Left hindlimb (tissue), 1 donor: ENCODE data around the gene OPCML.

Experiments
- DNase-seq: peaks from one replicate; pipeline ENCODE4 v3.0.0-alpha.2; 2018

Gene OPCML

DNA sequence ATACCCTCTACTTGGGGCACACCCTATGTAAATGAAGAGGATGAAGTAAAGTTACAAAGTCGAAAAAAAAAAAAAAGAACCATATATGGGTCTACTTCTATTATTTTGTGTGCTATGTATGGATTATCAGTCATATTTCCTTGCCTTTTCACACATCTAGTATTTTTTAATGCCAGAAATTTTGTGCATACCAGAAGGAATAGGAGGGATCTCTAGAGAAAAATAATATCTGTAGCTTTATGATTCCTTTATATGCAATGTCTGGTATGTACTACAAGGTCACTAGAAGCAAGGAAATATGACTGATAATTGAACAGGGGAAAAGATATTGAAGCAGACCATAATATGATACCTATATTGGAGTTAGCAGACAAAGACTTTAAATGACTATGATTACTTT, 713.4 kb downstream of the OPCML start:
- DNase-seq: no peak

DNA sequence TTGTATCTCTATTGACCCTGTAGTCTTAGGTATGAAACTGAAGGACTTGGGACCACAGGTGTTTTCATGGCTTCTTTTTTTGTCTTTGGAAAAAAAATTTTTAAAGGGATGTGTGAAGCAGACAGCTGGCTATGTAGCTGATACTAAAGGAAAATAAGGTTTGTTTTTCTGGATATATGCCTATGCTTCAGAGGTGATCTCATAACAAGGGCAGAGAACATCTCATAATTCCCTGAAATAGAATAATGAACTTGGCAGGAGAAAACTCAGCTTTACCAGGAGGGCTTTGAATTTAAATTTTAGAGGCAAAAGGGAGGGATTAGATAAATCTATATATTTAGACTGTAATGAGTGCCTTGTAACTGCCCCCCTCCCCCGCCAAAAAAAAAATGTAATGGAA, 714.9 kb downstream of the OPCML start:
- no peak for DNase-seq

DNA sequence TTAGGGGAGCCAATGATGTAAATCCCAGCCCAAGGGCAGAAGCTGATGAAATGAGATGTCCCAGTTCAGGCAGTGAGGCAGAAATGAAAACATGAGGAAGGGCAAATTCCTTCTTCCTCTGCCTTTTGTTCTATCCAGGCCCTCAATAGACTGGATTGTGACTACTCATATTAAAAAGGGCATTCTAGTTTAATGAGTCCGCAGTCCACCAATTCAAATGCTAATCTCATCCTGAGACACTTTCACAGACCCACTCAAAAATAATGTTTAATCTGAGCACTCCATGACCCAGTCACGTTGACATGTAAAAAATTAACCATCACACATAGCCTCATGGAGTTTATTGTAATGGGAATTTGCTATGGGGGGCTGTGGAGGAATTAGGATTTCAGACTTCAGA, 717.9 kb downstream of the OPCML start:
- no peak for DNase-seq

DNA sequence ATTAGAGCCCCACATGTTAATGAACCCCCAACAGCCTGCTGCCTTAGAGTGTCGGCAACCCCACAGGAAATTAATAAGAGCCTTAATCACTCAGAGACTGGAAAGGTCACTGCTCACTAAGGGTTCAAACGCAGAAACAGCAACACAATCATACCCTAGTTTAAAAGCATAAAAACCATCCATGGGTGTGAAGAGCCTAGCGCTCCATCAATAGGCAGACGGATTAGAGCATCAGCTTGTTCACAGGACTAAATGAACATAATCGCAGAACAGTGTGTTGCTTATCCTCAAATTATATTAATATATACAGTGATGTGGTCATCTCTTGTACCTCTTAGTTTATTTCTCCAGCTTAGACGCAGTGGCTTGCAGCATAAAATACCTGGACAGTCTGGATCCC, 720.7 kb downstream of the OPCML start:
- DNase-seq: no peak

DNA sequence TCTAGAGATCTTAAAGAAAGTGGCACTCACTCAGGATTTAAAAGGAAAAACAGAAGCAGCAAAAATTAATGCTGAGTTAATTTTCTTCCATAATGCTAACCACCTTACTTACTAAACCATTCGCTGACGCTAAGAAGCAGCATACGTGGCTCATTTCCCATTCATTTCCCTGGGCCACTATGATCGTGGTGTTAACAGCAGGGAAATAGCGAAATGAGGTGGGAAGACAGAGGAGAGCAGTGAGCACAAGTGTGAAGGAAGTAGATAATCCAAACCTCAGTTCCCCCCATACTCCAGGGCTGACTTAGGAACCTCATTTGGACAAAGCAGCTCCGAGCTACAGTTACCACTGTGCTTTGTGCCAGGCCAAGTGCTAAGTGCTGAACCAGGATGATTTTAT, 723.2 kb downstream of the OPCML start:
- no peak for DNase-seq

DNA sequence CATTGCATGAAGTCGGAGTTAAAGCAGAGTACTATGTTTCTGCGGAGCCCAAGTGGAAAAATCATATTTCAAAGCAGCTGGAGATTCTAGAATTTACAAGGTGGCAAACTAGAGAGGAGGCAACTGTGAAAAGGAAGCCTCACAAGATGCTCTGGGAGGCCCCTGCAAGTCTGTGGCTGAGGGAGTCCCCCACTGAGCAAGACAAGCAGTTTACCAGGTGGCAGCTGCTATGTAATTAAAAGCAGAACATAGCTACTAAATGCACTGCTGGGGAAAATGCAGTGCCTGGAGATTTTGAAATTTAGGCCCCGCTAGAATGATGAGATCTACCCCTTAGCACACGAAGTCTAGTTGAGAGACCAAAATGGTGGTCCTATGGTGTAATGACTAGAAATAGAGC, 728.0 kb downstream of the OPCML start:
- DNase-seq: no peak

DNA sequence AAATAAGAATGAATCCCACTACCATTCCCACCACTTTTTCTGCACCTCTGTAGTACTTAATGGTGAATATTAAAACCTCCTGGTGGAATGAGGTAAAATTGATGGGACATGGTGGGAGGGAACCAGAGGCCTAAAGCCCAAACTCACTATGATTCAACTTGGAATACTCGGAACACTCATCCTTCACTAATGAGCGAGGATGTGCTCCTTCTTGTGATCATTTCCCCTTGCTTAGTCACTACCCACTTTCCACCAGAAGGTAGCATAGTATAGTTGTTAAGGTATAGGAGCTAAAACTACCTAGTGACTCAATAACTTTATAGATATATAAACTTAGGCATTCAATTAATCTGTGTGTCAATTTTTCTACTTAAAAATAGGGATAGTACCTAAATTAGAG, 728.9 kb downstream of the OPCML start:
- no peak for DNase-seq

DNA sequence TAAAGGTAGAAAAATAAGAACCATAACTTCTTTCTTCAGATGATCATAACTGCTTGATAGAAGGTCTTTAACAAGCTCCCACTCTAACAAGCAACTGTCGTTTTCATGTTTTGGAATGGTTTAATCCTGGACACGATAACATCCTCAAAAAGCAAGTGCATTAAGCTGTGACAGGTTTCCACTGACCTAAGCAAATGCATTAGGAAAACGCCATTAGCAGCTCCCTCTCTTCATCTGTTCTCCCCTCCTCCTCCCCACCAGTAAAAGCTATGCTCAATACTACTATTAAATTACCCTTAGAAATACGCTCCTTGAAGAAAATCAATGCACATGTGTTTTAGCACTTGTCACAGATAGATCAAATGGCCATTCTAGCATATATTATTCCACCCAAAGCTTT, 729.4 kb downstream of the OPCML start:
- no peak for DNase-seq

DNA sequence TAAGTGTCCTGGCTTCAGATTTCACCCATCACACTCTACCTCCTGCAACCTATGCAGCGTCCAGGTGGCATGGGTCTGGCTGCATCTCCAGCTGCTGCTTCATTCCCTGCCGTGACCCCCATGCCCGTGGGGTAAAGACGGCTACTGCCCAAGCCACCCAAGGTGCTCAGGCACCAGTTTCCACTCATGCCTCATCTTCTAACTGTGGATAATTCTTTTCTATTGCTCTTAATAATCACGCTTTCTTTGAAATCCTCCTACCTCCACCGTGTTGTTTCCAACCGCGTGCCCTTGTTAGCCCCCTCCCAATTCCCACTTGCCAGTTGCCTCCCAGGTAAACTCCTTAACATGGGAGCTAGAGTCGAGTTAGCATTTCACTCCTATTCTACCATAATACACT, 738.5 kb downstream of the OPCML start:
- no peak for DNase-seq

DNA sequence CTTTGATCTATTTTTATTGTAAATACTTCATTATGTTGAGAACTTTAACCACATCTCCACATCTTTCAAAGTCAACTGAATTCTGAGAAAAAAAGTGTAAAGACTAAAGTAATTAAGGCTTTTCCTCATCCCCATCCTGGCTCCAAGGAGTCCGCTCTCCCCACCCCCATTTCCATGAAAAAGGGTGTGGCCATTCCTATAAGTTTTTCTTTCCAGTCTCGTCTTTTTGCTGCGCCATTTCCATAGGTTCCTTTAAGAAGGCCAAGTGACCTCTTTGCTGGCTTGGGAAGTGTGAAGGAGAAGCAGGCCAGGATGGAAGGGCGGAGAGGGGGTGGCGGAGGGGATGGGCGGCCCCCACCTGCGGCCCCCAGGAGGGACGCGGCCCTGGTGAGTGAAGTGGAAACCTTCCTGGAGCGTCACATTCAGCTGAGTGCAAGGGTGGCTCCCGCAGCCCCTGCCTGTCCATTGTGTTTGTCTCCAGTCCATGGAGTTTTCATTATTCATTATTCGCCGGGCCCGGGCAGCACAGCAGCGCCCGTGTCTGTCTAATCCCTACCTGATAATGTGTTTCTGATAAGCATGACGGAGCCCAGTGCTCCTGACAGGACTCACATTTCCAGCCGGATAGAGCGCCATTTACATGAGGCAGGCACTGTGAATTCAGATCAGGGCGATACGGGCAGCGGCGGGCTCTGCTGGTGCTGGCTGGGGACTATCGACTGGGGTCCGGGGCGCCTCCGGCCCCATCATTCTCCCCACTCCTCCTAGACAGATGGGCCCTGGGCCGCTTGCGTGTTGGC, 739.8 kb downstream of the OPCML start:
- no peak for DNase-seq

DNA sequence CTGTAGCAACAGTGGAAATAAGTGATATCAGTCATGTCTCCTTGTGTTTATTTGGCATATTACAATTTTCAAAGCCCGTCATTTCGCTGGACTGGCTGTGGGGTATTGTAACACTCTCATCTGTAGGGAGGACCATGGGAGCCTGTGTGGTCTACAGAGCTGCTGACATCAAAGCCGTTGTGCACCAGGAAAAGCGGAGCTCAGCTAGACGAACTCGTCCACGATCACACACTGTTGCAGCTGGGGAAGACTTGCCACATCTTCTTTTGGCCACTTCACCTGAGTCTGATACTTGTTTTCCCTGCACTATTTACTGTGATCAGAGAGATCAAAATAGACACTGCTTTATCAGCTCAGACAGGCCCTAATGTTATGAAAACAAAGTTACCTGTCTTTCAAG, 741.3 kb downstream of the OPCML start:
- DNase-seq: no peak

DNA sequence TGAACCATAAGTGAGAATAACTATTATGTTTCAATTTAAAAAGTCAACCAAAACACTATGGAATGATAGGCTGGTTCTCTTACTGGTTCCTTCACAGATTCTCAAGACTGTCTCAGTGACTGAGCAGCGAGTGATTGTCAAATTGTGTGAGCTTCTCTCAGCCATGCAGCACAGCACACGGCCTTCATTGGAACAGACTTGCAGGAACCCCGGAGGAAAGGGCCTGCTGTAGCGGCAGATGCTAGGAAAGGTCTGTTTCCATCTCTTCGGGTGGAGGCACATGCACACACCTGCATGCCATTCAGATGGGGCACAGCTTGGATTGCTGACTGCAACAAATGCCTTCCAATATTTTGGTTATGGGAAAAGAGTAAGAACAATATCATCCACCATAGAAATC, 741.8 kb downstream of the OPCML start:
- DNase-seq: no peak

DNA sequence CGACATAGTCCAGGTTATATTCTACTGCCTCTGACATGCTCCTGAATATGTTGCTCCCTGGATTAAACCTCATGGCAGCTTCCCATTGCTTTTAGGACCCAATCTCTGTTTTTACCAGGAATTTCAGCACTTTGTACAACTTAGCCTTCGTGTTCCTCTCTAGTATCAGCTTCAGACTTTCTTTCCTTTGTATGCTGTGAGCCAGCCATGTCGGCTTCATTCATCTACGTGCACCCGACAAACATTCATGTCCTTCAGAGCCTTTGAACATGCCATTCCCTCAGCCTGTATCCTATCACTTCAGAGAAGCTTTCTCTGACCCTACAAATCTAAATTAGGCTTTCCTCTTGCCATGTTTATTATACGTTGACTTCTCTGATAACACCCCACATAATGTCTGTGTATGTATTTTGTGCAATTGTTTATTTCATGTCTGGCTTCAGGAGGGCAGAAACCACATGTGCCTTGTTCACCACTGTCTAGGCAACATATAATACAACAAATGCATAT, 743.4 kb downstream of the OPCML start:
- no peak for DNase-seq

DNA sequence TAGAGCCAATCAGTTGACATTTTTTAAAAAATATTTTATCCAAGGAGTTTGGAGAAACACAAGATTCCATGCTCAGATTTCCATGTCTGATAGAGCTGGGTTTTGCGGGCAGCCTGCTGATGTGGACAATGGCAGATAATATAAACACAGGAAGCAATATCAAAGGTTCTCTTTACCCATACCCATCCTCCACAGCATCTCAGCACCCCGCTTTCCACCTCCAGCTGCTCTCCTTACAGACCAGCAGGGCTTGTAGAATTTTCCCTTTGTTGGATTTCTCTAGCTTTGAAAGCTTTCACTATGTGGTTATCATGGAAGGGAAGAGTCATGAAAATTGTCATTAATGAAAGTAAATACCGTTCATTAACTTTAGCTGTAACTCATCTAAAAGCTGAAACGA, 746.4 kb downstream of the OPCML start:
- no peak for DNase-seq

DNA sequence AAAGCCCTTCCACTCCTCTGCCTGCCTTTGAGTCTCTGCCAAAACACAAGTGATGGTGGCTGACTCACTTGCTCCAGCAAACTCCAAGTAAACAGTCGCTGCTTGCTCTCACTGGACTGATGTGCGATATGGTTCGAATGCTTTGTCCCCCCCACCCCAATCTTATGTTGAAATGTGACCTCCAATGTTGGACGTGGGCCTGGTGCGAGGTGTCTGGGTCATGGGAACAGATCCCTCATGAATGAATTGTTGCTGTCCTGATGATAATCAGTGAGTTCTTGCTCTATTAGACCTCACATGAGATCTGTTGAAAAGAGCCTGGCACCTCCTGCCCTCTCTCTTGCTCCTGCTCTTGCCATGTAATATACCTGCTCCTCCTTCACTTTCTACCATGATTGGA, 747.9 kb downstream of the OPCML start:
- no peak for DNase-seq

DNA sequence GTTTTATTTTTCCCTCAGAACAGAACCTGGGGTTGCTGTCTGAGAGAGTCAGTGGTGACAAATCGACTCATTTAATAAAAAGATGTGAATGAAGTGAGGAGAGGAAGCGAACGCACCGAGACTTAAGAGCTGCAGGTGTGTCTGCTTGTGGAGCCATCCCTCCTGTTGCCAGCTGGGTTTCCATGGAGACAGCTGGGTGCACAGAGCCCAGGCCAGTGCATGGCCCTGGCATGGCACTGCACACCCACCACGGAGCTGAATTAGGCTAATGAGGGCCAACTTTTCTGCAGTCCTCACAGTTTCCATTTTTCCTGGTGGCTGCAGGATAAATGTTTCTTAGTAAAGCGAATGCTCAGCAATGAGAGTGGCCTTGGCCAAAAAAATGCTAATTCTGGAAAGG, 750.2 kb downstream of the OPCML start:
- DNase-seq: no peak

DNA sequence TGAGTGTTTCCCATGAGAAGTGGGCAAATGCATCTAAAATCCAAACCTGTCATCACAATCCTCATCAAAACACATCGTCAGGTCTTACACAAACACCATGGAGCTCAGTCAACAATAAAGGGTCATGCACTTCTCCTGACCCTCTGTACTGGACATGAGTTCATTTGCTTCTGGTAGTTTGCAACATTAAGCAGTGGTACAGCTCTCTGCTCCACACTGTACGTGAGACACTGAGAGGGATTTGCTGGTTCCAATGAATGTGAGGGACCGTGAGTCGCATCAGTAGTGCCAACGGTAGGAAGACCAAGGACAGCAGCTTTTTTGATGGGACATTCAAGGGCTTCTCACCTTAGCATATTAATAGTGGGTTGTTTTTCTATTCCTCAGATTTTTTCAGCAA, 752.3 kb downstream of the OPCML start:
- no peak for DNase-seq

DNA sequence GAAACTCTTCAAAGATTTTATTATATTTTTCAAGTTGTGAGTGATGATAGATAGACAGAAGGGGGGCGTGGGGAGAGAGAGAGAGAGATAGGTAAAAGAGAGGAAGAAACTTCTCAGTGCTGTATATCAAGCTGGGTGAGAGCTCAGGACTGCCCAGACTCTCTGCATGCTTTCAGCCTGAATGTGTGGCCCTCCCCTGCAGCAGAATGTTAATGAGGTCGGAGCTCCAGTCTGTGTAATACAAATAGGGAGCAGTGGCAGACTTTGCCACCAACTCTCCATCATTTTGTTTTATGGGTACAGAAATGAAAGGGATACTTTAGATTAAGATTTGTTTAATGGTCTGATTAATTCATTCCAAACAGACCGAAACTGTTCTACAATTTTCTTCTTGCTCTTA, 752.8 kb downstream of the OPCML start:
- DNase-seq: no peak

DNA sequence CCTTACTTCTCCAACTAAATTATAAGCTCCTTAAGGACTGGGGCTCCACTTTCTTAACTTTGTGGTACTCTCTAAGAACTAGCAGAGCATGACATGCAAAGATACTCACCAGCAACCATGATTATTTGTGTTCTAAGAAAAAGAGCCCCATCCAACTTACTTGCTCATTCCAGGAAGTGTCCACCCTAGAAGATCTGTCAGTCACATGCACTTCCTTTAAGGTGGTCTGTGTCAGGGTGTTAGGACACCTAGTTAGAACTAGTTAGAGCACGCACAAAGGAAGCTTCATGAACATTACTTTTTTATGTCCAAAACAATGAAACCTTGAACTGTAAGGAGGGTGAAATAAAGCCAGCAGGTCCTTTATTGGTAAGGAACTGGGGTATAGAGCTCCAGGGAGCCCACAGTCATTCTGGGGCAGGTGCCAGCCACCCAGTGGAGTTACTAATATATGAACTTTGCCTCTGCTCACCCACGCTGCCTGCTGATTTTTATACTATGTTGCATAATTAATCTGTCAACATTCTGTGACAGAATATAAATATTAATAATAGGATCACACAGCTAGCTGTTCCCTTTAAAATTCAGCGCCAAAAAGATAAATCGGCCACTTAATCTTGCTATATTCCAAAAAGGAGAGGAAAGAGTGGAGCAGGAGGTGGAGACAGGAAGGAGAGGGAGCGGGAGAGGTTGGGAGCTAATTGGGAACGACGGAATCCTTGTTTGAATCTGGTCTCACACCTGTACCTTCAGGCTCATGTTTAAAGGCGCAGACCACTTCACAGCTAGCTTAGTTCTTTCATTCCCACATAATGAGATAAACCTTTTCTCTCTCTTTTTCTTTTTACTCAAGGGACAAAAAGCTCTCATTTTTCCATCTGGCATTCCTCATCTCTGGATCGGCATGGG, 755.0 kb downstream of the OPCML start:
- DNase-seq: no peak

DNA sequence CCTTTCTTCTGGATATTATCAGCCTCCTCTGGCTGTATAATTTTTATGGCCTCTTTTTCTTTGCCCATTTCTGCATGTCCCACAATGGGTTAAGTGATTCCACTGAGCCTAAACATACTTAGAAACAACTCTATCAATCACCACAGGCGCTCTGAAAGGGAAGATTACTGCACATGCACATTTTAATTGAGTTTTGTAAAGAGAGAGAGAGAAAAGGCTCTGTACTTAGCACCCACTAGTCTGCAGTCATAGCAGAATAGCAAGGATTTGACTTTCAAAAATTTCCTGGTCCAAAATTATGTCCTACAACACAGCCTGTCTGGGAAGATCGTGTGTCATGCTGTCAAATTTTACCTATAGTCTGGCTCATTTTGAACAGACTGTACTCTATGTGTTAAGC, 758.5 kb downstream of the OPCML start:
- no peak for DNase-seq

DNA sequence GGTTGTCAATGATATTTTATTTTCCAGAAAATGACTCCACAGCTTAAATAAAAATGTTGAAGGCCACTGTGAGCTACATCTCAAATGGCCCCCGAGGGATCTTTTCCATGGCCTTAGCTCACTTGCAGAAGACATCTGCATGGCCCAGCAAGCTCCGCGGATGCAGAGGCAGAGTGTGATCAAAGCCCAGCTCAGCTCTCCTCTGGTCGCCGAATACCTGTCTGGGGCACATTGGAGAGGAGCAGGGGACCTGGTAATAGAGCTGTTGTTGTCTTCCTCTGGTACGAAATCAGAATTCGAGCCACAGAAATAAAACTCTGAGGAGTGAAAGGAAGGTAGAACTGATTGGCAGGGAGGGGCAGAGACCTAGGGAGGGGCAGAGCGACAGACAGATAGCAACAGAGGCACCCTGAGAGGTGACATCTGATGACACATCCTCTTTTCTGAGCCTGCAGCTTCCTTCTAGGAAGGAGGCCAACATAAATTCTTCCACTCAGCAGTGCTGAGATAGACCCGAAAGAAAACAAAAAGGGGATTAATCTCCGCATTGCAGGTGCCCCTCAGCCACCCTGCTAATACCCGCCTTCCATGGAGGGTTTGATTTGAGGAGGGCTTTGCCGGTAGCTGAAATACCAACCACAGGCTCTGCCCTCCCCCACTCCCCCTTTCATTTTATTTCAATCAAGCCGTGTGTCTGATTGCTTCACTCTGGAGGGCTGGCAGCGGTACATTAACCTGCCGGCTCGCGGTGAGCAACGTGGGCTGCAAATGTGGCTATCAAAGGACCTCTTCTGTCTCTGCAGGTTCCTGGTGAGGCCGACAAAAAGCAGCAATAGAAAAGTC, 759.4 kb downstream of the OPCML start:
- DNase-seq: no peak

DNA sequence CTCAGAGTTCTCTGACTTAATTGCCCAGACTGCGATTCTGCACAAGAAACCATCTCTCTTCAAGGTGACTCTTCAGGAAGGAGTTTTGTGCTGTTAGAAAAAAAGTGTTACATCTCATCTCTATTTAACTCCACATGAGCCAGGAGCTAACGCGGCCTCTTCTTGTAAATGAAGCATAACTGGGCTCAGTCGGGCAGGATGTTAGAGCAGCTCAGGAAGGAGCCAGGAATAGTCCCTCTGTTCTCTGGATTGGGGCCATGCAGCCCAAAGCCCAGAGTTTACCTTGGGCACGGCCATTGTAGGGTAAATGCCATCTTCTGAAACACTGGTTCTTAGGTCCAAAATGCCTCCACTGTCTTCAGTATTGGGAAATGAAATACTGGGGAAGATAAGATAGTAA, 760.6 kb downstream of the OPCML start:
- DNase-seq: no peak
